Measurements from ENCODE around the gene PIKFYVE. TPM values are rescaled to one million over a fixed set of nuclear protein-coding genes. Genes with fewer than 3 reads are reported as not detected.
"Not testable (repeated sequence)": the region's sequence is repeated elsewhere in the genome, so short reads cannot be mapped to it uniquely, and the experiment has no call there.

PIKFYVE gene
- total RNA-seq, 1 experiment from 2014 or later = 26.4 TPM

GRCh38 chr2:208255557-208256106 lies 10.4 kb upstream of the PIKFYVE start:
- peak overlapping the region; percentile 91 for H3K27ac Mint-ChIP-seq (ENCODE audit: unreplicated experiment)
- H3K36me3 Mint-ChIP-seq (ENCODE audit: insufficient read depth, unreplicated experiment) = peaks cover 45% of the 10 kb centered on the region
- TF ChIP-seq, protein P1, sequence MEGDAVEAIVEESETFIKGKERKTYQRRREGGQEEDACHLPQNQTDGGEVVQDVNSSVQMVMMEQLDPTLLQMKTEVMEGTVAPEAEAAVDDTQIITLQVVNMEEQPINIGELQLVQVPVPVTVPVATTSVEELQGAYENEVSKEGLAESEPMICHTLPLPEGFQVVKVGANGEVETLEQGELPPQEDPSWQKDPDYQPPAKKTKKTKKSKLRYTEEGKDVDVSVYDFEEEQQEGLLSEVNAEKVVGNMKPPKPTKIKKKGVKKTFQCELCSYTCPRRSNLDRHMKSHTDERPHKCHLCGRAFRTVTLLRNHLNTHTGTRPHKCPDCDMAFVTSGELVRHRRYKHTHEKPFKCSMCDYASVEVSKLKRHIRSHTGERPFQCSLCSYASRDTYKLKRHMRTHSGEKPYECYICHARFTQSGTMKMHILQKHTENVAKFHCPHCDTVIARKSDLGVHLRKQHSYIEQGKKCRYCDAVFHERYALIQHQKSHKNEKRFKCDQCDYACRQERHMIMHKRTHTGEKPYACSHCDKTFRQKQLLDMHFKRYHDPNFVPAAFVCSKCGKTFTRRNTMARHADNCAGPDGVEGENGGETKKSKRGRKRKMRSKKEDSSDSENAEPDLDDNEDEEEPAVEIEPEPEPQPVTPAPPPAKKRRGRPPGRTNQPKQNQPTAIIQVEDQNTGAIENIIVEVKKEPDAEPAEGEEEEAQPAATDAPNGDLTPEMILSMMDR (IDR thresholded peaks at IDR 0.05; ENCODE audit: unreplicated experiment) = peak; percentile 8
- H3K4me1 Mint-ChIP-seq (ENCODE audit: low read depth, unreplicated experiment) = peaks cover 27% of the 10 kb centered on the region
- intact Hi-C loops (cut with micrococcal nuclease; ENCODE audit: unreplicated experiment) = loop anchor here (5.0 kb wide), 1 partner anchor 1077 kb away; no protein-coding TSS in a partner anchor
- no peak for DNase-seq
- BruUV-seq (replicated peaks) = no TSS peak
- peak overlapping the region; percentile 100 for H3K4me3 Mint-ChIP-seq (ENCODE audit: low read depth, unreplicated experiment)
- no peaks in the 10 kb centered on the region for H3K9me3 Mint-ChIP-seq (ENCODE audit: low read depth, unreplicated experiment)
- CTCF ChIA-PET = interaction anchor here (1.4 to 4.7 kb wide), 6 partner anchors 10 to 154 kb away, joined by 4 to 46 read pairs (median 12); partner anchors contain the start of gene PIKFYVE
- no peaks in the 10 kb centered on the region for H3K27me3 Mint-ChIP-seq (ENCODE audit: unreplicated experiment)

DNA sequence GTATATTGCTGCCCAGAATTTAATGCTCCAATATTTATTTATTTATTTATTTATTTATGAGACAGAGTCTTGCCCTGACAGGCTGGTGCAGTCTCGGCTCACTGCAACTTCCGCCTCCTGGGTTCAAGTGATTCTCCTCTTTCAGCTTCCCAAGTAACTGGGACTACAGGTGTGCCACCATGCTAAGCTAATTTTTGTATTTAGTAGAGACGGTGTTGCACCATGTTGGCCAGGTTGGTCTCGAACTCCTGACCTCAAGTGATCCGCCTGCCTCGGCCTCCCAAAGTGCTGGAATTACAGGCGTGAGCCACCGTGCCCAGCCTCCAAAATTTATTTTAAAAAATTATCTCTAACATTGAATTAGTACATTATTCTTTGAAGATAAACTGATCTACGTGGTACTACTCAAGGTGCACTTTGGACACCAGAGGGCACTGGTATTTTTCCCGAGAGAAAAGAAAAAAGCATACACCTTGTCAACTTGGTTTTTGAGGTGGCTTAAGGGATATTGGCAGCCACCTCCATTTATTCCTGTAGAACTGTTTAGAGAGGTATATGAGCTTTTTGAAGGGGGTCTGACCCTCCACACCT lies 9.8 kb upstream of the PIKFYVE start:
- H3K4me1 Mint-ChIP-seq (ENCODE audit: low read depth, unreplicated experiment) = peaks cover 27% of the 10 kb centered on the region
- no peaks in the 10 kb centered on the region for H3K9me3 Mint-ChIP-seq (ENCODE audit: low read depth, unreplicated experiment)
- no TSS peak for BruUV-seq (replicated peaks)
- intact Hi-C loops (cut with micrococcal nuclease; ENCODE audit: unreplicated experiment) = loop anchor here (5.0 kb wide), 1 partner anchor 1076 kb away; no protein-coding TSS in a partner anchor
- peak overlapping the region; percentile 100 for H3K4me3 Mint-ChIP-seq (ENCODE audit: low read depth, unreplicated experiment)
- peak overlapping the region; percentile 91 for H3K27ac Mint-ChIP-seq (ENCODE audit: unreplicated experiment)
- no peak for DNase-seq
- TF ChIP-seq, protein P1 (IDR thresholded peaks at IDR 0.05; ENCODE audit: unreplicated experiment) = no peak
- H3K27me3 Mint-ChIP-seq (ENCODE audit: unreplicated experiment) = no peaks in the 10 kb centered on the region
- H3K36me3 Mint-ChIP-seq (ENCODE audit: insufficient read depth, unreplicated experiment) = peaks cover 39% of the 10 kb centered on the region
- CTCF ChIA-PET = interaction anchor here (0.7 to 4.7 kb wide), 3 partner anchors 81 to 463 kb away, joined by 5 to 46 read pairs (median 25); no protein-coding TSS in a partner anchor

- not testable (repeated sequence) for DNase-seq; H3K9me3 Mint-ChIP-seq (ENCODE audit: low read depth, unreplicated experiment); H3K27me3 Mint-ChIP-seq (ENCODE audit: unreplicated experiment); BruUV-seq (replicated peaks)
- intact Hi-C loops (cut with micrococcal nuclease; ENCODE audit: unreplicated experiment) = loop anchor here (5.0 kb wide), 1 partner anchor 1075 kb away; no protein-coding TSS in a partner anchor
- CTCF ChIA-PET = interaction anchor here (0.7 to 4.7 kb wide), 2 partner anchors 155 to 464 kb away, joined by 5 to 25 read pairs; no protein-coding TSS in a partner anchor
- H3K27ac Mint-ChIP-seq (ENCODE audit: unreplicated experiment) = peak overlapping the region; percentile 58
- peak overlapping the region; percentile 36 for H3K4me3 Mint-ChIP-seq (ENCODE audit: low read depth, unreplicated experiment)
- H3K36me3 Mint-ChIP-seq (ENCODE audit: insufficient read depth, unreplicated experiment) = peaks cover 37% of the 10 kb centered on the region
- H3K4me1 Mint-ChIP-seq (ENCODE audit: low read depth, unreplicated experiment) = peaks cover 27% of the 10 kb centered on the region
Observed at GRCh38 chr2:208256849-208257813, 8.9 kb upstream of the PIKFYVE start.

- peak overlapping the region; percentile 84 for H3K27ac Mint-ChIP-seq (ENCODE audit: unreplicated experiment)
Observed at GRCh38 chr2:208265371-208265800, 669 bp upstream of the PIKFYVE start.

More at GRCh38 chr2:208265371-208265800, 669 bp upstream of the PIKFYVE start:
- TF ChIP-seq, protein P1 (IDR thresholded peaks at IDR 0.05; ENCODE audit: unreplicated experiment) = no peak
- peaks cover 21% of the 10 kb centered on the region for H3K36me3 Mint-ChIP-seq (ENCODE audit: insufficient read depth, unreplicated experiment)
- intact Hi-C loops (cut with micrococcal nuclease; ENCODE audit: unreplicated experiment) = no loop called here
- H3K4me1 Mint-ChIP-seq (ENCODE audit: low read depth, unreplicated experiment) = peaks cover 24% of the 10 kb centered on the region
- peak overlapping the region; percentile 90 for H3K4me3 Mint-ChIP-seq (ENCODE audit: low read depth, unreplicated experiment)
- no peak for DNase-seq
- BruUV-seq (replicated peaks) = no TSS peak
- no peaks in the 10 kb centered on the region for H3K27me3 Mint-ChIP-seq (ENCODE audit: unreplicated experiment)
- H3K9me3 Mint-ChIP-seq (ENCODE audit: low read depth, unreplicated experiment) = peaks cover 4% of the 10 kb centered on the region
- CTCF ChIA-PET = interaction anchor here (1.0 to 2.6 kb wide), 3 partner anchors 11 to 164 kb away, joined by 3 to 14 read pairs (median 3); partner anchors contain the start of gene IDH1
